GM21786 (cell line): ENCODE measurements around the gene CYFIP1.

Experiments
- ATAC-seq: cut with Tn5 transposase; IDR thresholded peaks from one replicate; pipeline ENCODE4 v1.9.1; 2021; ENCODE audit not compliant: unreplicated experiment

CYFIP1 gene

DNA sequence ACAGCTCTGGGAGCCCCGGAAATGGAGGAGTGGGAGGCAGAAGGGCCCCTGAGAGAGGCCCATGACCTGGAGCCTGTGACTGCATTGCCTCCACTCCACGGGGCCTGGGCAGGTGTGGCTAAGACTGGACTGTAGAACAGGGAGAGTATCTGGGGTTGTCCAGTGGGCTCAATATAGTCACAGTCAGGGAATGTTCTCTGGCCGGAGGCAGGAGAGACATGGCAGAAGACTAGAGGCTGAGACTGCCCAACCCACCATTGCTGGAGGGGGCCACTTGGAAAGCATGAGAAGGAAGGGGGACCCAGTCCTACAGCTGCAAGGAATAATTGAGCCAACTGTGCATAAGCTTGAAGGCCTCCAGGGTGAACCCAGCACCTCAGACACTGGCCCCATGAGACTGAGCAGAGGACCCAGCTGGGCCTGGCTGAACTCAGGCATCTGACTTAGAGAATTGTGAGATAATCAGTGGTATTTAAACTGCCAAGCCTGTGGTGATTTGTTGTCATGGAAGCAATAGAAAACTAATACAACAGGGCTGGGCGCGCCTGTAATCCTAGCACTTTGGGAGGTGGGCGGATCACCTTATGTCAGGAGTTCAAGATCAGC is 108.6 kb downstream of the CYFIP1 start:
- ATAC-seq, result no peak

DNA sequence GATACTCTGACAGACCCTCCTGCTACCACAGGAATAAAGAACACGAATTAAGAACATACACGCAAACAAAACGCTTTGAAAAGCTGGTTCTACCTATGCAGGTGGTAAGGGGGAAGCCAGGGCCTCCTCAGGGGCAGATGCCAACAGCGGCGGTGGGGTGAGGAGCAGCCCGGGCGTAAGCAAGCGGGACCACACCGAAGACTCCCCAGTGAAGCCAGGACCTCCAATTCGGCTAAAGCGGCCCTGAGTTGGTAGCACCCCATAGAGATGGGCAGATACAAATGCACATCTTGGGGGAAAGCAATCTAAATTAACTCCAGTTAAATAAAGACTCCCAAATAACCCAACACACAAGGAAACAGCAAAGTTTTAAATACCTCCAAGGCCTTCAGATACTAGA is 109.3 kb downstream of the CYFIP1 start:
- no peak for ATAC-seq

DNA sequence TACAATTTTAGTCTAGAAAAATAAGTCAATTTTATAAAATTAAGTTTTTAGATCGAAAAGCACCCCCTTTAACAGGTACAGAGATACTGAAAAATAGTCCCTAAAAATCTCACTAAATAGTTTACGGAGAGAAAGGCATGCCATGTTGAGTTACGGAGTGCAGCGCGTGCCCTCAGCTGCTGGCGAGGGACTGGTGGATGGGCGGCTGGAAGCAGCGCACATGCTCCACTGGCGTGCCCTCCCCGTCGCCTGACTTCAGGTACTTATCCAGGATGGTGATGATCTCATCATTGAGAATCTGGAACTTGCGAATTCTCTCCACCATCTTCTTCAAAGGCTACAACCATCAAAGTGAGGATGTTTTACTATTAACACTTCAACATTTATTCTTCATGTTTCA is 110.3 kb downstream of the CYFIP1 start:
- no peak for ATAC-seq

DNA sequence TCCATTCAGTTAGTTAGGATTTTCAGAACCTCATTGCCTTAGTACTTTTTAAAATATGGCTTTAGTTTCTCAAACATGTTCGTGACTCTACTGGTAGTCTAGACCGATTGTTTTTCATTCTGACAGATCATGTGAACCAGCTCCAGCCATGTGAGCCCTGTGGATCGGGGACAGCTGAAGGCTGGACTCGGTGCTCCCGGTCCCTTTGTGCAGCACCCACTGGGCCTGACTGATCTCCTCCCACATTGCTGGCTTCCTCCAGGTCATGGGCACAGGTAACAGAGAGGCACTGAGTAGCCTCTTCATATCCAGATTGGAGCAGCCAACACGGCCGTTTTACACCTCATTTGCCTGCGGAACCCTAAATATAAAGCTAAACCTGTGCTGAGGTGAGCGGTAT is 111.2 kb downstream of the CYFIP1 start:
- no peak for ATAC-seq

DNA sequence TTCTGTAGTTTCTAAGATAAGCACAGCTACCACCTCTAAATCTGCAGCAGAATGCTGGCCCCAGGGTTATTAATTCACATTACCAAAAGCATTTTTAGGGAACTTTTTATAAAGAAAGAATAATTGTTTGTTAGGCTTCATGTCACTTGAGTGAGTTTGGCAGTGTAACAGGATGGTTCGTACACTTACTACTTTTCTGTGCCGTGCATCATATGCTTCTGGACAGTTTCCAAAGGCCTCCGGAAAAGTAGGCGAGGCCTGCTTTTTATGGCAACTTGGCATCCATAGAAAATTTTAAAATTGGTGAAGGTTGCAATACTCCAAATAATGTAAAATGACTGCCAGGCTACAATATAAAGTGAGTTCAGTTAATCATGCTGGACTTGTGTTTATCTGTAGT is 111.7 kb downstream of the CYFIP1 start:
- no peak for ATAC-seq

DNA sequence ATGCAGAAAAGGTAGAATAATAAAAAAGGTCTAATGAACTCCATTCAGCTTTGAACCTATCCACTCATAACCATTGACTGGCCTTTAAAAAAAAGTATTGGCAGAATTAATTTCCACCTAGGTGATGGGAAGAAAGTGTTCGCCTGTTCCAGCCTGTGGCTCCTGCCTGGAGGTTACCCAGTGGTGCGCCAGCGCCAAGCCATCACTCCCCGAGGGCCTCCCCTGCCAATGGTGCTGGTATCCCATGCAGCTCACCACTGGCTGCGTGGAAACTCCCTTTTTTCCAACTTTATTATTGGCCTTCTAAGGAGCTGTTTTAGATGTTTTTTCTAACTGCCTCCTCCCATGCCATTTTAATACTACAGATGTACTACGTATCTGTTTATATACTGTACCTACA is 112.3 kb downstream of the CYFIP1 start:
- ATAC-seq, result no peak

DNA sequence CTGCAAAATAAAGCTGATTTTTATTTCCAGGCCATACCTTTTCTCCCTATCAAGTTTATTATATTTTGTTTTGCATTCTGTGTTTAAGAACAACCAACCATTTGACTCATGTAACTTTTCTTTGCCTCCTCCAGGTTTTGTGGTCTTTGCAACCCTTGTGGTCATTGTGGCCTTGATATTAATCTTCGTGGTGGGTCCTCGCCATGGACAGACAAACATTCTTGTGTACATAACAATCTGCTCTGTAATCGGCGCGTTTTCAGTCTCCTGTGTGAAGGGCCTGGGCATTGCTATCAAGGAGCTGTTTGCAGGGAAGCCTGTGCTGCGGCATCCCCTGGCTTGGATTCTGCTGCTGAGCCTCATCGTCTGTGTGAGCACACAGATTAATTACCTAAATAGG is 114.1 kb downstream of the CYFIP1 start:
- ATAC-seq, result no peak

DNA sequence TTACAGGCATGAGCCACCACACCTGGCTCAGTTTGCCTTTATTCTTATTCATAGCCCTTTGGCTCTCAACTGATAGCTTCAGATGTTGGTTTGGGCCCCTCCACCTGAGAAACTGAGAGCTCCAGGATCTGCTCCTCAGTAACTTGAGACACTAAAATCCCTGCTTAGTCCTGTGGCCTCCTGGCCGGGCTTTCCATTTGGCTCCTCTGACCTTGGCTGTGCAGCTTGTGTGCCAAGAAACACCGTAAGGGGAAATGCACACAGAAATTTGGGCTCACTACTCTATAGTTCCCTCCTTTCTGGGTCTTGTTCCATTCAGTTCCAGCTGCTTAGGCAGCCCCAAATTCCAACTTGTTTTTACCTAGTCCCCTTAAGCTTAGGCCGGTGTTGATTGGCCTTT is 116.8 kb downstream of the CYFIP1 start:
- no peak for ATAC-seq

DNA sequence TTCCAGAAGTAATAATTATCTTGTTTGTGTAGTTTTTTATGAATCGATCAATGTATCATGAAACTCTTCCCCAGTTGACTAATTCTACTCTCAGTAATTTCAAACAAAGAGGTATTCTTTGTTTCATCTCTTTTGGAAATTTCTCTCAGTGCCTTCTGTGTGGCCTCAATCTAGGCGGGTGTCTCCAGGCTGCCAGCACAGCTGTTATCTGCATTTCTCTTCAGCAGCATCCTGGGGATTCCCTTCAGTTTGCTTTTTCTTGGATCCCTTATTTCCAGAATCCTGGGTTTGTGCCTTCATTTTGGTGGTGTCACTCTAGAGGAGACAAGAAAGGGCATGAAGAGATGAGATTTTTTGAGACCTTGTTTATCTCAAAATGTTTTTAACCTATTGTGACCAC is 119.0 kb downstream of the CYFIP1 start:
- ATAC-seq, result no peak

DNA sequence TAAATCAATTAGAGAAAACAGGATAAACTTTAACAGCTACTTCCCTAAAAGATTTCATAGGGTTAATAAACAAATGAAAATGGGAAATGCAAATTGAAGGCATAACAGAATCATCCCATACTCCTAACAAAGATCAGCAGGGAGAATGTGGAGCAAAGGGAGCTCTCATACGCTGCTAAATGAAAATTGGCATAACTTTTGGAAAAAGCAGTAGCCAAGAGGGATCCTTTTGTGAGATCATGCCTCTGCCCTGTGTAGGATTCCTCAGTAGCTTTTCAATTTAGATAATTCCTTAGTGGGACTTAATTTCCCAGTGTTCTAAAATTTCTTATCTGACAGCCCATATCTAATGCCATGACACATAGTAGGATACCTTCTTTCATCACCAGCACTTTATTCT is 123.5 kb downstream of the CYFIP1 start:
- no peak for ATAC-seq

DNA sequence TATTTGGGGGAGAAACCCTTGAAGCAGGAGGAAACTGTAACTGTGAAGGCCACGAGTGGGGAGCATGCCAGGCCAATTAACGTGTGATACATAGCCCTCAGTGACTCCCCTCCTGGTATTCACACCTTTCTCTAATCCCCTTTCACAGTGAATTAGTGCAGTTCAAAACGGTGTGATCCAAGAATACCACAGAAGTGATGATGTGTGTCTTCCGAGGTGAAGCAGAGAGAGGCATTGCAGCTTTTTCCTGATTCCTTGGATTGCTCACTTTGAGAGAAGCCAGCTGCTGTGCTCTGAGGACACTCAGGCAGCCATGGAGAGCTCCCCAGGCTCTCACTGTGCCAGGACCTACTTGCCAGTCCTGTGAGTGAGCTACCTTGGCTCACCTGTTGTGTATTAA is 124.4 kb downstream of the CYFIP1 start:
- ATAC-seq, result no peak

DNA sequence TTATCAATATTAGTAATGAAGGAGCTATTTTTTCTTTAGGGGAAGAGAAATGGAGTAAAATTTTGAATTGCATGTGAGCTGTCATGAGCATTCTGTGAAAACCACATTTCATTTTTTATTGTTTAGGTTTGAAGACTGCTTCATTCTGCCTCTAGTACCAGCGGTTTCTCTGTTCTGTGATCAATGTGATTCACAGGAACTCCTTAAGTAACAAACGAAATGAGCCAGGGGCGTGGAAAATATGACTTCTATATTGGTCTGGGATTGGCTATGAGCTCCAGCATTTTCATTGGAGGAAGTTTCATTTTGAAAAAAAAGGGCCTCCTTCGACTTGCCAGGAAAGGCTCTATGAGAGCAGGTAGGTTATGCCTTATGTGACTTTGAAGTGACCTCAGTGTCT is 128.7 kb downstream of the CYFIP1 start:
- ATAC-seq, result no peak

DNA sequence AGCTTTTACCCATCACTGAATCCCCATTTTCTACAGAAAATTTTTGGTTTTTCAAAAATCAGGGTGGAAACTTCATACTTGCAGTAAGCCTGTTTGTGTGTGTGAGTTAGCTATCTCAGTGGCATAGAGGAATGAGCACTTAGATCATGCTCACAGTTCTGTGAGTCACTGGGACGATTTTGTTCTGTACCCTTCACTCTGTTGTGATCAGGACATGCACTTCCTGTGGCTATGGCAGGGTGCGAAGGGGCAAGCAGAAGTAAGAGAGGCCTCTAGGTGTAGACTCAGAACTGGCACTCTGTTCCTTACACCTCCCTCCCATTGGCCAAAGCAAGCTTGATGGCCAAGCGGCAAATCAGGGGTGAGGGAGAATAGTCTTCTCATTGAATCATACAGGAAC is 130.1 kb downstream of the CYFIP1 start:
- no peak for ATAC-seq

DNA sequence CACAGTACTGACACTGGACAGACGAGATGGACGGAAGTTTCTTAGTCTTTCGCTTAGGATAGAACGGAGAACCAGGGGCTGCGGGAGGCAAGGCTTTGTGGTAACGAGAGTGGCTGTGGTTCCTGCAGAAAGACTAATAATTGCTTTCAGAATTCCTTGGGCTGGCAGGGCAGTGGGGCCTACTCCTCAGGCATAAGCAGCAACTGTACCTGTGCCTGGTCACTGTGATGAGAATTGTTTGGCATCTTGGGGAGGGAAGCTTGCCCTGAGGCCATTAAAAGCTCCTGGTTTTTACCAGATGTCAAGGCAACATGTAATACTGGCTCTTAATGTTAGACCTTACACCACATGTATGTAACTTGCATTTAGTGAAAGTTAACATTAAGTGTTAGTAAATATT is 134.1 kb downstream of the CYFIP1 start:
- ATAC-seq, result no peak

DNA sequence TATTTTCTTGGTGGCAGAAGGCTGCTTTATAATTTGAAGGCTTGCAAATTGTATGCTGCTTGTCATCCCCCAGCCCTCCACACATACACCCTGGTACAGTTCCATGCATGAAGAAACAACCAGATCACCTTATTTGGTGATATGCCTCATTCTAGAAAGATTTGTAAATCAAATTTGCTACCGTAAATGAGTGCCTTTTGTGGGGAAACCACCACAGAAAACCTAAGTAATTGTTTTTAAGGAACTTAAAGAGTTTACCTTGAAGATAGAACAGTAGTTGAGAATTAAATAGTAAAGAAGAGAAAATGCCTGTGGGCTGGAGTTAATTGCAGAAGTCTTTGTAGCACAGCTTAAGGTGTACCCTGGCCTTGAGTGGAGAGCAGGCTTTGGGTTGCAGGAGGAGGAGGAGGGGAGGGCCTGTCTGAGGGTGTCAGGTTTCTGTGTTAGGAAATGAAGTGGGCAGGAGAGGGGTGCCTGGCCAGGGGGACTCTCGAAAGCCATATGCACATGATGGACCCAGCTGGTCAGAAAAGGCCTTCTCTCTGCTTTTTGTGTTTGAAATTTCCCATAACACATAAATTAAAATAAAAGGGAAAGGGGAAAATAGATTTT is 134.8 kb downstream of the CYFIP1 start:
- ATAC-seq, result no peak

DNA sequence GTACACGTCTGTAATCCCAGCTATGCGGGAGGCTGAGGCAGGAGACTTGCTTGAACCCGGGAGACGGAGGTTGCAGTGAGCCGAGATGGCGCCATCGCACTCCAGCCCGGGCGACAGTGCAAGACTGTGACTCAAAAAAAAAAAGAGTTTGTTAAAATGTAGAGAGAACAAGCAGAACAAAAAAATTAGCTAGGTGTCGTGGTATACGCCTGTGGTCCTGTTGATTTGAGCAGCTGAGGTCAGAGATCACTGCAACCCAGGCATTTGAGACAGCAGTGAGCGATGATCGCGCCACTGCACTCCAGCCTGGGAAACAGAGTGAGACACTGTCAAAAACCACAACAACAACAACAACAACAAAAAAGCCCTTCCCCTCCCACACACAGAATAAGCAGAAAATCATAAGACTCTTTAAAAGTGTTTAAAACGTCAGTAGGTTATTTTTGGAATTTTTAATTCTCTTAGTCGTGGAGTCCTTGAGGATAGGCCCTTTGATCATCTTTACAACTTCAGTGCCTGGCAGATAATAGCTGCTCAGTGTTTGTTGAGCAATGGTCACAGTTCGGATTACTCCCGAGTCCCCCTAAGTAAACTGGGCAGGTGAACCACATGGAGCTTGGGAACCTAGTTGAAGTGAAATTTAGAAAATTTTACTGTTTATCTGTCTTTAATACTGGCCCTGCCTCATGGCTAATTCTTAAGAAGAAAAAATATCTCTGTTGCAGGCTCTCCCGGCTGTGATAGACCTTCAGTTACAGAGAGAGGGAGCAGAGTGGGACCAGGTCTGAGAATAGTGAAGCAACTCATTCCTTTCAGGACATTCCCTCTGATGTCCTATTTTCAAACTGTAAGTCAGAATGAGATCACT is 135.5 kb downstream of the CYFIP1 start:
- no peak for ATAC-seq

DNA sequence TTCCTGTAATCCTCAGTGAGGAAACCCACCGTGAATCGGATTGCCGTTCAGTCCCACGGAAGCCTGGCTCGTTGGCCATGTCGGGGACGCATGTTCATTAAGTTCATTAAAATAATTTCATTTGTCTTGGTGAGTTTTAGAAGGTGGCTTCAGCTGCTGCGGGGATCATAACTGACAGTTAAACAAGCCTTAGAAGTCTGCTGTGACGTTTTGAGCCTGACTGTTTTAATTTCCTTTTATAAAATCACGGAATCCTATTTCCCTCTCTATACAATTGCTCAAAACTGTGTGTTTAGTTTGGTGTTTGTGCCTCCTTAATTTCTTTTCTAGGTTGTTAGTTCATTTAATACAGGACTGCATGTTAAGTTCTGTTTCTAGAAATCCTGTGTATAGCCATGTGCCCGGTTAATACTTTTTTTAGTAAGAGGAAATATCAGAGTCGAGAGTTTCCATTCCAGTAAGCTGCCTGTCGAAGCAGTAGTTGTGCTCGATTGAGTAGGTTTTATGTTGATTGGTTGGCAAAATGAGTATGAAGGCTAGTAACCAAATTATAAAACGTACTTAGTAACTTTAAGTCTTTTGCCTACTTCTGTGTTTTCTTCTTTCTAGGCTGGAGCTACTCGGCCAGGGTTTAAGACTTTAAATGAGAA is 141.0 kb downstream of the CYFIP1 start:
- no peak for ATAC-seq

DNA sequence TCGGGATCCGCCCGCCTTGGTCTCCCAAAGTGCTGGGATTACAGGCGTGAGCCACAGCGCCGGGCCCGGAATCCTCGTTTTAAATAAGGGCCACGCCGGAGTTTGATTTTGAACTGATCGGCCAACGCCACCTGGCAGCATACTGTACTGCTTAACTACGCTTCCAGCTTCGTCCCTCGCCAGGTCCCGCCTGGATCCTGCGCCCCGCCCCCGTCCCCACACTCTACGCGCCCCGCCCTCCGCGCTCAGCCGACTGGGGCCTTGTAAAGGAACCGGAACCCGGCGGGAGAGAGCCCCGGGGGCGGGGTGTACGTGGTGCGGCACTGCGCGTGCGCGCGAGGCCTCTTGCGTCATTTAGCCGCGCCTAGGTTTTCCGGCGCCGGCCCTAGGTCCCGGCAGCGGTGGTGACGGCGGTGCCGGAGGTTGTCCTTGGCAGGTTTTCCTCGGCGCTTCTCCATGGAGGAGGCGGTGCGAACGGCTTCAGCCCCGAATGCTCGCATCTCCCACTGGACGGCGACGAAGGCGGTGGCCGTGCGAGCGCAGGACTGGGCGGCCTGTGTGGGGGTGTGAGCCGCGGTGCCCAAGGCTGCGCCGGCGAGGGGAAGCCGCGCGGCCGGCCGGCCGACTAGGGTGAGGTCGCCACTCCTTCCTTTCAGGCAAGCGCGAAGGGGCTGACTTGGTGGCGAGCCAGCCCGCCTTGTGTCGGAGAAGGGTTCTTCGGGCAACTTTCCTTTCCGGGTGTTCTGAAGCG is 141.7 kb downstream of the CYFIP1 start, which contains the start of gene NIPA2:
TSS of gene NIPA2 (plus strand) at position 375 of the 751 bp plus-strand sequence. CDS start 13,066 bp downstream, outside the sequence.
- ATAC-seq, result peak; percentile 76

DNA sequence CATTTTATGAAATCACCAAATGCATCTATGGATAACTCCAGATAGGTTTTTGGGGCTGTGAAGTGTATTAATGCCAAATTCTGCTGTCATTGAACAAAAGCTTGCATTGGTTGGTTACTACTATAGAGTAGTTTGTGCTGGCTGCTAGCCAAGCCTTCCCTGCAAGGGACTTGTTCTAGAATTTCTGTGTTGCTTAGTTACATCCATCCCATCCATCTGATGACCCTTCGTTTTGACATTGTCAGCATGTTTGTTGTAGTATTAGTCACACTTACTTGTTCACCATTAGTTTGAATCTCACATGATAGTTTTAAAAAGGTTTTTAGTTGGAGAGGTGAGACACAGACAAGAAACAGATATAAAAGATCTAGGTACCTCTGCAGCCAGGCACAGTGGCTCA is 148.7 kb downstream of the CYFIP1 start:
- no peak for ATAC-seq

DNA sequence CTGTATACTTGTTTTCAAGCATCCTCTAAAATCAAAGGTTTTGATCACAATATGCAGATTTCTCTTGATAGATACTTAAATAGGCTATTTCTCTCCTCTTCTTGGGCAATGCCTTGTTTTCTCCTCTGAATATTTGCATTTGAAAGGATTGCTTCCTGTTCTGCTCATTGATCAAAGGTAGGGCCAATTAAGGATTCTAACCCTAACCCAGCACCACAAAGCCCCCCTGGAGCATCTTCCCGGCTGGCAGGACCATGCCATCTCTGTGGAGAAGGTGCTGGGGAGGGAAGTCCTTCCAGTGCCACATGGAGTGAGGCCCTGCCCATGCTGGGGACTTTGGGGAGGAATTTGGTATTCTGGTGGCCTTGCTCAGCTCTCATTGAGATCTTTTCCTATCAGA is 153.0 kb downstream of the CYFIP1 start:
- no peak for ATAC-seq
